PC-3 (cell line): ENCODE results near the gene PCDH1. TPM values are rescaled to one million over a fixed set of nuclear protein-coding genes. Genes with fewer than 3 reads are reported as not detected.

Experiments used
- ATAC-seq: fragments of 200-7000 bp; cut with Tn5 transposase; 2 replicates; pipeline ENCODE4 v1.9.1; 2020; ENCODE audit warnings: mild to moderate bottlenecking, moderate library complexity
- BruUV-seq: library from RNA; stranded (reverse); fragments of 400-500 nt; replicated peaks from 2 replicates; lab custom pipeline; 2021; lab: Mats Ljungman, UMichigan
- CTCF ChIA-PET: fragments of 300-600 bp; sonication (Branson Sonifier 250); formaldehyde crosslinking; loops from one replicate; lab custom pipeline; 2022; ENCODE audit warnings: antibody characterized with exemption; lab: Charles Lee
- POLR2A ChIA-PET: fragments of 300-600 bp; sonication (Branson Sonifier 250); formaldehyde crosslinking; loops from one replicate; lab custom pipeline; 2022; ENCODE audit warnings: antibody characterized with exemption; ENCODE audit not compliant: unreplicated experiment; lab: Charles Lee
- DNase-seq: peaks from one replicate; pipeline ENCODE4 v3.0.0-alpha.2; 2015
- H2AFZ ChIP-seq: fragments of 300-600 bp; sonication (generic); 2 replicates; pipeline ENCODE4 v1.6.0; 2016; ENCODE audit warnings: antibody characterized with exemption, low read length
- H3F3A ChIP-seq: fragments of 300-600 bp; sonication (generic); one replicate; pipeline ENCODE4 v1.6.0; 2017; ENCODE audit warnings: antibody characterized with exemption, low read length, control low read depth, mild to moderate bottlenecking; ENCODE audit not compliant: unreplicated experiment
- H3K27ac ChIP-seq: fragments of 300-600 bp; sonication (generic); 2 replicates; pipeline ENCODE4 v1.5.1; 2016; ENCODE audit warnings: mild to moderate bottlenecking, low read length
- H3K27me3 ChIP-seq: fragments of 300-600 bp; sonication (generic); 2 replicates; pipeline ENCODE4 v1.6.1; 2016; ENCODE audit warnings: low read length, mixed read lengths
- H3K36me3 ChIP-seq: fragments of 300-600 bp; sonication (generic); 2 replicates; pipeline ENCODE4 v1.6.1; 2016; ENCODE audit warnings: low read depth, mixed run types, low read length, mixed read lengths
- H3K4me1 ChIP-seq: fragments of 300-600 bp; sonication (generic); 2 replicates; pipeline ENCODE4 v1.5.1; 2016; ENCODE audit warnings: low read length; ENCODE audit not compliant: insufficient read depth
- H3K4me2 ChIP-seq: fragments of 300-600 bp; sonication (generic); 2 replicates; pipeline ENCODE4 v1.6.0; 2016; ENCODE audit warnings: low read length
- H3K4me3 ChIP-seq: fragments of 300-600 bp; sonication (generic); 2 replicates; pipeline ENCODE4 v1.5.1; 2016; ENCODE audit warnings: mild to moderate bottlenecking, low read length, mixed read lengths
- H3K79me2 ChIP-seq: fragments of 300-600 bp; sonication (generic); 2 replicates; pipeline ENCODE4 v1.6.1; 2017; ENCODE audit warnings: low read length, mixed read lengths
- H3K9ac ChIP-seq: fragments of 300-600 bp; sonication (generic); 2 replicates; pipeline ENCODE4 v1.6.0; 2016; ENCODE audit warnings: mild to moderate bottlenecking, low read length
- H3K9me2 ChIP-seq: fragments of 300-600 bp; sonication (generic); replicated peaks from 2 replicates; pipeline ENCODE4 v1.6.1; 2016; ENCODE audit warnings: mixed run types, low read length, mixed read lengths
- H3K9me3 ChIP-seq: fragments of 300-600 bp; sonication (generic); 2 replicates; pipeline ENCODE4 v1.6.1; 2016; ENCODE audit warnings: low read length, mixed read lengths
- H4K20me1 ChIP-seq: fragments of 300-600 bp; sonication (generic); 2 replicates; pipeline ENCODE4 v1.6.1; 2016; ENCODE audit warnings: low read length, mixed read lengths
- EZH2 ChIP-seq: fragments of 300-600 bp; sonication (generic); IDR thresholded peaks from one replicate; pipeline ENCODE4 v1.6.1; 2017; ENCODE audit warnings: antibody characterized with exemption, mild to moderate bottlenecking, low read length; ENCODE audit not compliant: unreplicated experiment
- EZH2phosphoT487 ChIP-seq: fragments of 300-600 bp; sonication (generic); IDR thresholded peaks from 2 replicates; pipeline ENCODE4 v1.6.1; 2018; ENCODE audit warnings: mild to moderate bottlenecking, antibody characterized with exemption, low read length, borderline replicate concordance
- intact Hi-C: fragments of 100-400 bp; cut with micrococcal nuclease; formaldehyde crosslinking; loops from 2 replicates; pipeline ENCODE4 v1.9.0; 2023
- total RNA-seq: library from RNA; depleted of rRNA; stranded (reverse); fragments of >200 nt; gene quantifications from 2 replicates; pipeline ENCODE4 v1.2.3, GENCODE V29; 2014
- TF ChIP-seq, protein P1 (sequence below): fragments of 300-600 bp; sonication (generic); conservative IDR thresholded peaks from 2 replicates; pipeline ENCODE4 v1.5.1; 2017; ENCODE audit warnings: antibody characterized with exemption, low read depth, mild to moderate bottlenecking, low read length

PCDH1 gene
- total RNA-seq, 1 experiment from 2014 or later = 55.8 TPM

DNA sequence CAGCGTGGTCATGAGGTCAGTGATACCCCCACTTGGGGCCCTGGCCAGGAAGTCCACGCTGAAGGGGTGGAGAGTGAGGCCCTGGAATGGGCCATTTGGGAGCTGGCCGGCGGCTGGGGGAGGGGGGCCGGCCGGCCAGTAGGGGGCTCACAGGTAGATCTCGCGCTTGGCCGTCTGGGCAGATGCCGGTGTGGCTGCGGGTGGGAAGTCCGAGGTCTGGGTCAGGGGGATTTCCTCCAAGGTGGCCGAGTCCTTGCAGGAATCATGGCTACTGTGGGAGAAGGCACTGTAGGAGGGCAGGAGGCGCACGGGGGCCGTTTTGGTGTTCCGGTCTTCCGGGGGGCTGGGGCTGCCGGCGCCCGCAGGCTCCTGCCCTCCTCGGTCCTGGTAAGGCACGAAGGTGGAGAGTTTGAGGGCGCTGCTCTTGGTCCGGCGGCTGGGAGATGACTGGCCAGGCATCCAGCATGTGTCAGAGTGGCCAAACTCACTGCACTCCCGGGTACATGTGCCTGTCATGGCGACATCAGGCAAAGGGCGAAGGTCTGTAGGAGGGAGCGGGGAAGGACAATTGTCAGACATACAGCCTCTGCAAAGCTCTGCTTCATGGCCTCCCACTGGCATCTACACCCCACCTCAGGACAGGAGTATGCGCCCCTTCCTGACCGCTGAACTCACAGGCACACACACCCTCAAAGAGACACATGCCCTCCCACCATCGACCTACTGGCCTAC lies 24.1 kb downstream of the PCDH1 start:
- no peaks in the 10 kb centered on the region for H3F3A ChIP-seq
- no peak overlapping the region for H3K4me3 ChIP-seq
- CTCF ChIA-PET = no interaction called here
- H2AFZ ChIP-seq = no peak overlapping the region
- no peaks in the 10 kb centered on the region for H3K9me3 ChIP-seq
- no peaks in the 10 kb centered on the region for H3K9me2 ChIP-seq
- no peaks in the 10 kb centered on the region for H3K27me3 ChIP-seq
- ATAC-seq (no peak), DNase-seq (no peak)
- TF ChIP-seq EZH2phosphoT487 = no peak
- no peak for TF ChIP-seq EZH2
- TF ChIP-seq, protein P1, sequence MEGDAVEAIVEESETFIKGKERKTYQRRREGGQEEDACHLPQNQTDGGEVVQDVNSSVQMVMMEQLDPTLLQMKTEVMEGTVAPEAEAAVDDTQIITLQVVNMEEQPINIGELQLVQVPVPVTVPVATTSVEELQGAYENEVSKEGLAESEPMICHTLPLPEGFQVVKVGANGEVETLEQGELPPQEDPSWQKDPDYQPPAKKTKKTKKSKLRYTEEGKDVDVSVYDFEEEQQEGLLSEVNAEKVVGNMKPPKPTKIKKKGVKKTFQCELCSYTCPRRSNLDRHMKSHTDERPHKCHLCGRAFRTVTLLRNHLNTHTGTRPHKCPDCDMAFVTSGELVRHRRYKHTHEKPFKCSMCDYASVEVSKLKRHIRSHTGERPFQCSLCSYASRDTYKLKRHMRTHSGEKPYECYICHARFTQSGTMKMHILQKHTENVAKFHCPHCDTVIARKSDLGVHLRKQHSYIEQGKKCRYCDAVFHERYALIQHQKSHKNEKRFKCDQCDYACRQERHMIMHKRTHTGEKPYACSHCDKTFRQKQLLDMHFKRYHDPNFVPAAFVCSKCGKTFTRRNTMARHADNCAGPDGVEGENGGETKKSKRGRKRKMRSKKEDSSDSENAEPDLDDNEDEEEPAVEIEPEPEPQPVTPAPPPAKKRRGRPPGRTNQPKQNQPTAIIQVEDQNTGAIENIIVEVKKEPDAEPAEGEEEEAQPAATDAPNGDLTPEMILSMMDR = no peak
- no TSS peak for BruUV-seq
- no peak overlapping the region for H3K9ac ChIP-seq
- intact Hi-C loops = no loop called here
- peaks cover 4% of the 10 kb centered on the region; the same call in 1 of the 2 replicates for H3K4me1 ChIP-seq
- H3K79me2 ChIP-seq = no peaks in the 10 kb centered on the region
- POLR2A ChIA-PET = no interaction called here
- no peaks in the 10 kb centered on the region for H4K20me1 ChIP-seq
- H3K27ac ChIP-seq = no peak overlapping the region
- no peak overlapping the region for H3K4me2 ChIP-seq
- no peaks in the 10 kb centered on the region for H3K36me3 ChIP-seq

DNA sequence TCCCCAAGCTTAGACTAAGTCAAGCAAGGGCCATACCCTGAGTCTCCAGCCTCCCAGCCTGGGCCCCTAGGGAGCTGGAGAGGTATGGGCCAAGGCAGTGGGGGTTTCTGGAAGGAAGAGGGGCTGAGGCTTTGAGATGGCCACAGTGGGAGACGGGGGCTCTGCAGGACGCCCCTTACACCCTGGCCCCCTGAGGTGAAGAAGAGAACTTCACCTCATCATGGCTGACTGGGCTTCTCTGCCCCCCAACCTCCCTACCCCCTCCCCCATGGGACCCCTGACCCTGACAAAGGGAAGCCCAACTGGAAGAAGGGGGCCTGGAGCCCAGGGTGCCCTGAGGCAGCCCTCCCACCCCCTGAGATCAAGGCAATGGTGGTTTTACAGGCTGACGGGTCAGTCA lies 25.8 kb downstream of the PCDH1 start:
- DNase-seq (no peak), ATAC-seq (no peak)
- no peaks in the 10 kb centered on the region for H3K9me2 ChIP-seq
- H2AFZ ChIP-seq = no peak overlapping the region
- H4K20me1 ChIP-seq = no peaks in the 10 kb centered on the region
- H3K9ac ChIP-seq = no peak overlapping the region
- TF ChIP-seq, protein P1 = no peak
- TF ChIP-seq EZH2phosphoT487 (no peak), EZH2 (no peak)
- no peaks in the 10 kb centered on the region for H3K79me2 ChIP-seq
- H3K36me3 ChIP-seq = no peaks in the 10 kb centered on the region
- CTCF ChIA-PET = no interaction called here
- H3K4me1 ChIP-seq = peaks cover 16% of the 10 kb centered on the region
- no peak overlapping the region for H3K27ac ChIP-seq
- no peaks in the 10 kb centered on the region for H3F3A ChIP-seq
- no peaks in the 10 kb centered on the region for H3K9me3 ChIP-seq
- H3K4me3 ChIP-seq = no peak overlapping the region
- no peak overlapping the region for H3K4me2 ChIP-seq
- intact Hi-C loops = no loop called here
- POLR2A ChIA-PET = no interaction called here
- BruUV-seq = no TSS peak
- no peaks in the 10 kb centered on the region for H3K27me3 ChIP-seq

DNA sequence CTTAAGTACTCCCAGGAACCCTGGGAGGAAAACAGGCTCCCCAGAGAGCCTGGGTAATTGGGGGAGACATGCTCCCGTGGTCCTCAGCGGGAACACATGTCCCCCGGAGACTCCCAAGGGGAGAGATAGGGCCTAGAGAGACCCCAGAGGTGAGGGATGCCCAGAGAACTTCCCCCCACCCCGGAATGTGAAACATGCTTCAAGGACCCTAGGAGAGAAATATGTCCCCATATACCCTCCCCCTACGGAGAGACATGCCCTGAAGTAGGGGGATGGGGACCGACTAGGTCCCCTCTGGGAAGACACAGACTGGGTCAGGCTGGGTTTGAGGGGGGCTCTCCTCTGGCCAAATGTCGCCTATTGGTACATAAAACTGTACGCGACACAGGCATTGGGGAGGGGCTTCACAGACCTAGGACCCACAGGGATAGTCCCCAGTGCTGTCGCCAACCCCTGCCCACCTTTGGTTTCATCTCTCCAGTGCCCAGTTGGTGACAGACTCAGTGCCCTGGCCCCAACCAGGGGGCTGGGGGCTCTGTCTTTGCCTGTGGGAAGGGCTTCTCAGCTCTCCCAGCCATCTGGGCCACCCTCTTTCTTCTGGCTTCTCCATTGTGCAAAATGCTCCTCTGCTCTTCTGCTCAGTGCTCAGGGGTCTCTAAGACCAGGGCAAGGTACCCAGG lies 26.9 kb downstream of the PCDH1 start:
- Histone ChIP-seq H3K9ac (no peak overlapping the region), H3K4me3 (no peak overlapping the region), H2AFZ (no peak overlapping the region), H3K27ac (no peak overlapping the region), H4K20me1 (no peaks in the 10 kb centered on the region), H3K9me2 (no peaks in the 10 kb centered on the region), H3K4me2 (no peak overlapping the region), H3F3A (no peaks in the 10 kb centered on the region), H3K4me1 (peaks cover 16% of the 10 kb centered on the region), H3K36me3 (no peaks in the 10 kb centered on the region), H3K79me2 (no peaks in the 10 kb centered on the region), H3K27me3 (no peaks in the 10 kb centered on the region), H3K9me3 (no peaks in the 10 kb centered on the region)
- DNase-seq (no peak), ATAC-seq (no peak)
- intact Hi-C loops = no loop called here
- CTCF ChIA-PET = no interaction called here
- no TSS peak for BruUV-seq
- POLR2A ChIA-PET = no interaction called here
- TF ChIP-seq EZH2 (no peak), EZH2phosphoT487 (no peak)
- TF ChIP-seq, protein P1 = no peak
